ENCODE results near the gene AKIRIN2.

DNA sequence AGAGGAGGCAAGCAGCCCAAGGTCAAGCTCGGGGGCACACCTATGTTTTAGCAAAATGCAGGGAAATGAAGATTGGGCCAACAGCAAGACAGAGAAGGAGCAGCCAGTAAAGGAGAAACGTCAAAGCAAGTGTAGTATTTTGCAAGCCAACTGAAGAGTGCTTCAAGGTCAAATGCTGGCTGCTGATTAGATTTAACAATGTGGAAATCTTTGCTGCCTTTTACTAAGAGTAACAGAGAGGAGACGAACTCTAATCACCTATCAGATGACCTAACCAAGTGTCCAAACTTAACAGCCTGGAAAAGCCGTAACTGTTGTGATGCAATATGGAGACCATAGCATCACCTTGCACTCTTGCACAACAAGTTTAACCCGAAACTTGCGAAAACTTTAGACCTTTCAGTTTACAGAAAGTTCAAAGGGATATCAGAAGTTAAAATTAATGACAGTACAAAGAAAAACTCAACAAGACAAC lies 30.4 kb downstream of the AKIRIN2 start:
- TF ChIP-seq, protein P1, sequence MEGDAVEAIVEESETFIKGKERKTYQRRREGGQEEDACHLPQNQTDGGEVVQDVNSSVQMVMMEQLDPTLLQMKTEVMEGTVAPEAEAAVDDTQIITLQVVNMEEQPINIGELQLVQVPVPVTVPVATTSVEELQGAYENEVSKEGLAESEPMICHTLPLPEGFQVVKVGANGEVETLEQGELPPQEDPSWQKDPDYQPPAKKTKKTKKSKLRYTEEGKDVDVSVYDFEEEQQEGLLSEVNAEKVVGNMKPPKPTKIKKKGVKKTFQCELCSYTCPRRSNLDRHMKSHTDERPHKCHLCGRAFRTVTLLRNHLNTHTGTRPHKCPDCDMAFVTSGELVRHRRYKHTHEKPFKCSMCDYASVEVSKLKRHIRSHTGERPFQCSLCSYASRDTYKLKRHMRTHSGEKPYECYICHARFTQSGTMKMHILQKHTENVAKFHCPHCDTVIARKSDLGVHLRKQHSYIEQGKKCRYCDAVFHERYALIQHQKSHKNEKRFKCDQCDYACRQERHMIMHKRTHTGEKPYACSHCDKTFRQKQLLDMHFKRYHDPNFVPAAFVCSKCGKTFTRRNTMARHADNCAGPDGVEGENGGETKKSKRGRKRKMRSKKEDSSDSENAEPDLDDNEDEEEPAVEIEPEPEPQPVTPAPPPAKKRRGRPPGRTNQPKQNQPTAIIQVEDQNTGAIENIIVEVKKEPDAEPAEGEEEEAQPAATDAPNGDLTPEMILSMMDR (optimal IDR thresholded peaks at IDR 0.05 in 1 of 3, IDR thresholded peaks at IDR 0.05 in 1 of 3, conservative IDR thresholded peaks at IDR 0.05 in 1 of 3; ENCODE audit: extremely low read depth in 1 of 3, insufficient read depth in 2 of 3, low read length in 3 of 3), result no peak
- no peak for TF ChIP-seq EZH2 (IDR thresholded peaks at IDR 0.05; ENCODE audit: low read length)

All from keratinocyte (primary cell).